Sigmoid colon (tissue), 3 donors: ENCODE measurements around the gene MMP7.
"Not testable (repeated sequence)": the region's sequence is repeated elsewhere in the genome, so short reads cannot be mapped to it uniquely, and the experiment has no call there.

Source experiments
- POLR2A ChIP-seq, 2 donors: fragments of 450-650 bp; IDR thresholded peaks; one replicate each; pipeline ENCODE4 v1.6.1; 2016; ENCODE audit warnings: antibody characterized with exemption in 2 of 2, mild to moderate bottlenecking in 2 of 2, moderate library complexity in 2 of 2
- TF ChIP-seq, protein P1 (sequence below), 4 experiments: fragments of 450-650 bp in 3 of 4; fragments of 200-600 bp in 1 of 4; IDR thresholded peaks; one replicate each; pipeline ENCODE4 v1.5.1; 2016 to 2019; ENCODE audit warnings: antibody characterized with exemption in 4 of 4, mild to moderate bottlenecking in 3 of 4, moderate library complexity in 2 of 4

DNA sequence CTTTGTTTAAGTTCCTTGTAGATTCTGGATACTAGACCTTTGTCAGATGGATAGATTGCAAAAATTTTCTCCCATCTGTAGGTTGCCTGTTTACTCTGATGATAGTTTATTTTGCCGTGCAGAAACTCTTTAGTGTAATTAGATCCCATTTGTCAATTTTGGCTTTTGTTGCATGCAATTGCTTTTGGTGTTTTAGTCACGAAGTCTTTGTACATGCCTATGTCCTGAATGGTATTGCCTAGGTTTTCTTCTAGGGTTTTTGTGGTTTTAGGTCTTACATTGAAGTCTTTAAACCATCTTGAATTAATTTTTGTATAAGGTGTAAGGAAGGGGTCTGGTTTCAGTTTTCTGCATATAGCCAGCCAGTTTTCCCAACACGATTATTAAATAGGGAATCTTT is 27.7 kb downstream of the MMP7 start:
- TF ChIP-seq, protein P1, sequence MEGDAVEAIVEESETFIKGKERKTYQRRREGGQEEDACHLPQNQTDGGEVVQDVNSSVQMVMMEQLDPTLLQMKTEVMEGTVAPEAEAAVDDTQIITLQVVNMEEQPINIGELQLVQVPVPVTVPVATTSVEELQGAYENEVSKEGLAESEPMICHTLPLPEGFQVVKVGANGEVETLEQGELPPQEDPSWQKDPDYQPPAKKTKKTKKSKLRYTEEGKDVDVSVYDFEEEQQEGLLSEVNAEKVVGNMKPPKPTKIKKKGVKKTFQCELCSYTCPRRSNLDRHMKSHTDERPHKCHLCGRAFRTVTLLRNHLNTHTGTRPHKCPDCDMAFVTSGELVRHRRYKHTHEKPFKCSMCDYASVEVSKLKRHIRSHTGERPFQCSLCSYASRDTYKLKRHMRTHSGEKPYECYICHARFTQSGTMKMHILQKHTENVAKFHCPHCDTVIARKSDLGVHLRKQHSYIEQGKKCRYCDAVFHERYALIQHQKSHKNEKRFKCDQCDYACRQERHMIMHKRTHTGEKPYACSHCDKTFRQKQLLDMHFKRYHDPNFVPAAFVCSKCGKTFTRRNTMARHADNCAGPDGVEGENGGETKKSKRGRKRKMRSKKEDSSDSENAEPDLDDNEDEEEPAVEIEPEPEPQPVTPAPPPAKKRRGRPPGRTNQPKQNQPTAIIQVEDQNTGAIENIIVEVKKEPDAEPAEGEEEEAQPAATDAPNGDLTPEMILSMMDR (IDR thresholded peaks at IDR 0.05), result not testable (repeated sequence)
- not testable (repeated sequence) for TF ChIP-seq POLR2A (IDR thresholded peaks at IDR 0.05)
